Mammary epithelial cell (primary cell): ENCODE data around the gene NCOA5.

Experiments used
- CTCF ChIP-seq, 2 donors: IDR thresholded peaks in 1 of 2; conservative IDR thresholded peaks in 1 of 2; 2 replicates each; pipeline ENCODE4 v1.5.1; 2011 to 2012; ENCODE audit warnings: inconsistent platforms in 2 of 2, low read length in 2 of 2, mild to moderate bottlenecking in 2 of 2, control low read depth in 1 of 2, low read depth in 1 of 2; ENCODE audit not compliant: insufficient read depth in 1 of 2; ENCODE audit errors: extremely low read depth in 1 of 2
- EZH2 ChIP-seq: IDR thresholded peaks from 2 replicates; pipeline ENCODE4 v1.6.1; 2012; ENCODE audit warnings: low read length, inconsistent platforms, borderline replicate concordance

GRCh38 chr20:46055269-46055668 lies 34.5 kb downstream of the NCOA5 start:
- TF ChIP-seq CTCF (conservative IDR thresholded peaks at IDR 0.05 in 1 of 2, IDR thresholded peaks at IDR 0.05 in 1 of 2; ENCODE audit: extremely low read depth in 1 of 2, insufficient read depth in 1 of 2, low read depth in 1 of 2, low read length in 2 of 2) (no peak), EZH2 (no peak)
